HTERT RPE-1 (cell line): Measurements from ENCODE around the gene MFAP2.
"Not testable (repeated sequence)": the region's sequence is repeated elsewhere in the genome, so short reads cannot be mapped to it uniquely, and the experiment has no call there.

Source experiments
- in situ Hi-C: fragments of 300-500 bp; cut with MboI; formaldehyde crosslinking; loops from 4 replicates; pipeline ENCODE4 v1.14.3; 2020; ENCODE audit warnings: low sequenced_read_pairs

MFAP2 gene

GRCh38 chr1:16964169-16964568 is 16.3 kb downstream of the MFAP2 start:
- in situ Hi-C loops: not testable (repeated sequence)

GRCh38 chr1:16961297-16962133 is 18.9 kb downstream of the MFAP2 start:
- in situ Hi-C loops: no loop called here

GRCh38 chr1:16960560-16961296 is 19.7 kb downstream of the MFAP2 start:
- in situ Hi-C loops: no loop called here

GRCh38 chr1:16958475-16958874 is 21.9 kb downstream of the MFAP2 start:
- in situ Hi-C loops: no loop called here

- in situ Hi-C loops: no loop called here
Observed at GRCh38 chr1:16957731-16958130, 22.7 kb downstream of the MFAP2 start.

GRCh38 chr1:16956775-16957174 is 23.6 kb downstream of the MFAP2 start:
- in situ Hi-C loops: no loop called here

- in situ Hi-C loops: no loop called here
Observed at GRCh38 chr1:16955186-16955585, 25.2 kb downstream of the MFAP2 start.

GRCh38 chr1:16954579-16954978 is 25.8 kb downstream of the MFAP2 start:
- in situ Hi-C loops: no loop called here

GRCh38 chr1:16952376-16952775 is 28.0 kb downstream of the MFAP2 start:
- in situ Hi-C loops: not testable (repeated sequence)

- in situ Hi-C loops: not testable (repeated sequence)
Observed at GRCh38 chr1:16949026-16949425, 31.4 kb downstream of the MFAP2 start.

- in situ Hi-C loops: not testable (repeated sequence)
Observed at GRCh38 chr1:16948282-16948891, 32.0 kb downstream of the MFAP2 start.

GRCh38 chr1:16946646-16947045 is 33.8 kb downstream of the MFAP2 start:
- in situ Hi-C loops: no loop called here

GRCh38 chr1:16946185-16946584 is 34.2 kb downstream of the MFAP2 start:
- in situ Hi-C loops: not testable (repeated sequence)

- in situ Hi-C loops: not testable (repeated sequence)
Observed at GRCh38 chr1:16945512-16945911, 34.9 kb downstream of the MFAP2 start.

GRCh38 chr1:16944038-16944437 is 36.4 kb downstream of the MFAP2 start:
- in situ Hi-C loops: no loop called here

- in situ Hi-C loops: not testable (repeated sequence)
Observed at GRCh38 chr1:16939386-16940180, 40.8 kb downstream of the MFAP2 start.

GRCh38 chr1:16938351-16939321 is 41.8 kb downstream of the MFAP2 start:
- in situ Hi-C loops: no loop called here

GRCh38 chr1:16936580-16936979 is 43.8 kb downstream of the MFAP2 start:
- in situ Hi-C loops: not testable (repeated sequence)

- in situ Hi-C loops: not testable (repeated sequence)
Observed at GRCh38 chr1:16933945-16934344, 46.5 kb downstream of the MFAP2 start.
